ENCODE measurements around the gene ZCCHC17.

DNA sequence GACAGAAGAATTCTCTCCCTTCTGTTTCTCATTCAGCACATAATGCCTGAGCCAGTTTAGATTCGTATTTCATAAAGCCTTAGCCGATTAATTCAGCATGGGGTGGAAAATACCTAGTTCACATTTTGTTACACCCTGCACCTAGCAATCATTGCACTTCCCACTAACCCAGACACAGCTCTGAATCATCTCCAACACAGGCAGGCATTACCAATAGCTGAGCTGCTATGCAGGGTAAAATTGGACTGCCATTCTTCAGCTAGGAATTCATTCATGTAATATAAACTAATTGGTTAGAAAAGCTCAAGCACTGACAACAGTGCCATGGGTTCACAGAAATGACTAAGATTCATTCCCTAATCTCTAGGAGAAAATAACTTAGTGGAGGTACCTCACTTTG, 30.3 kb upstream of the ZCCHC17 start:
- TF ChIP-seq, protein P1, sequence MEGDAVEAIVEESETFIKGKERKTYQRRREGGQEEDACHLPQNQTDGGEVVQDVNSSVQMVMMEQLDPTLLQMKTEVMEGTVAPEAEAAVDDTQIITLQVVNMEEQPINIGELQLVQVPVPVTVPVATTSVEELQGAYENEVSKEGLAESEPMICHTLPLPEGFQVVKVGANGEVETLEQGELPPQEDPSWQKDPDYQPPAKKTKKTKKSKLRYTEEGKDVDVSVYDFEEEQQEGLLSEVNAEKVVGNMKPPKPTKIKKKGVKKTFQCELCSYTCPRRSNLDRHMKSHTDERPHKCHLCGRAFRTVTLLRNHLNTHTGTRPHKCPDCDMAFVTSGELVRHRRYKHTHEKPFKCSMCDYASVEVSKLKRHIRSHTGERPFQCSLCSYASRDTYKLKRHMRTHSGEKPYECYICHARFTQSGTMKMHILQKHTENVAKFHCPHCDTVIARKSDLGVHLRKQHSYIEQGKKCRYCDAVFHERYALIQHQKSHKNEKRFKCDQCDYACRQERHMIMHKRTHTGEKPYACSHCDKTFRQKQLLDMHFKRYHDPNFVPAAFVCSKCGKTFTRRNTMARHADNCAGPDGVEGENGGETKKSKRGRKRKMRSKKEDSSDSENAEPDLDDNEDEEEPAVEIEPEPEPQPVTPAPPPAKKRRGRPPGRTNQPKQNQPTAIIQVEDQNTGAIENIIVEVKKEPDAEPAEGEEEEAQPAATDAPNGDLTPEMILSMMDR (IDR thresholded peaks at IDR 0.05; ENCODE audit: low read depth, low read length), result no peak
- TF ChIP-seq MYC (IDR thresholded peaks at IDR 0.05; ENCODE audit: low read depth, low read length) (no peak), POLR2A (IDR thresholded peaks at IDR 0.05; ENCODE audit: extremely low read depth, insufficient read length) (no peak), MAX (IDR thresholded peaks at IDR 0.05; ENCODE audit: low read depth, low read length) (no peak)

All from NB4 (cell line).